Sigmoid colon (tissue), 7 donors: ENCODE measurements around the gene ZFC3H1. TPM values are rescaled to one million over a fixed set of nuclear protein-coding genes. Genes with fewer than 3 reads are reported as not detected.
A peak's percentile ranks its signal among the peaks of the same experiment; 100 is the strongest.

ENCODE experiments used
- DNase-seq: peaks from one replicate; pipeline ENCODE4 v3.0.0-alpha.2; 2019
- H3K27ac ChIP-seq, 4 donors: fragments of 200-600 bp; sonication (generic); one replicate each; pipeline ENCODE4 v1.5.1; 2016 to 2019; ENCODE audit warnings: mild to moderate bottlenecking in 1 of 4
- H3K27me3 ChIP-seq, 3 donors: fragments of 200-600 bp; sonication (generic); one replicate each; pipeline ENCODE4 v1.5.1; 2019; ENCODE audit warnings: mild to moderate bottlenecking in 1 of 3
- H3K36me3 ChIP-seq, 4 donors: fragments of 200-600 bp; sonication (generic); one replicate each; pipeline ENCODE4 v1.5.1; 2016 to 2019
- H3K4me1 ChIP-seq, 4 donors: fragments of 200-600 bp; sonication (generic); one replicate each; pipeline ENCODE4 v1.5.1; 2017 to 2019
- H3K4me3 ChIP-seq, 4 donors: fragments of 200-600 bp; sonication (generic); one replicate each; pipeline ENCODE4 v1.5.1; 2017 to 2019; ENCODE audit warnings: mild to moderate bottlenecking in 2 of 4, moderate library complexity in 1 of 4
- H3K9me3 ChIP-seq, 4 donors: fragments of 200-600 bp in 3 of 4; sonication (generic) in 3 of 4; one replicate each; pipeline versions ENCODE4 v1.5.1 to v1.6.1; 2013 to 2019
- EP300 ChIP-seq, 4 donors: sonication (generic); formaldehyde crosslinking; IDR thresholded peaks; one replicate each; pipeline ENCODE4 v1.6.1; 2017; ENCODE audit warnings: antibody characterized with exemption in 4 of 4
- POLR2A ChIP-seq, 2 donors: fragments of 450-650 bp; IDR thresholded peaks; one replicate each; pipeline ENCODE4 v1.6.1; 2016; ENCODE audit warnings: antibody characterized with exemption in 2 of 2, mild to moderate bottlenecking in 2 of 2, moderate library complexity in 2 of 2
- POLR2AphosphoS5 ChIP-seq, 4 donors: sonication (generic); formaldehyde crosslinking; IDR thresholded peaks; one replicate each; pipeline ENCODE4 v1.6.1; 2017; ENCODE audit warnings: antibody characterized with exemption in 4 of 4
- WGBS, 2 donors: extraction: QIAGEN DNeasy Blood & Tissue Kit; methylation state at CpG; one replicate each; pipeline ENCODE4 v1.1.7; 2013; 5-methylcytosine and 5-hydroxymethylcytosine counted together
- intact Hi-C: fragments of 100-400 bp; cut with DNase I; formaldehyde crosslinking; loops from one replicate; pipeline ENCODE4 v1.15.1; 2023
- polyA plus RNA-seq, 3 donors: library from polyadenylated mRNA; stranded (reverse); fragments of 200-250 nt; gene quantifications; one replicate each; pipeline ENCODE4 v1.2.3, GENCODE V29; 2013
- total RNA-seq, 4 donors: library from RNA; depleted of rRNA; stranded (reverse); fragments of >200 nt; gene quantifications; one replicate each; pipeline ENCODE4 v1.1.0, GENCODE V29; 2016
- TF ChIP-seq, protein P1 (sequence below), 4 experiments: fragments of 450-650 bp in 3 of 4; fragments of 200-600 bp in 1 of 4; IDR thresholded peaks; one replicate each; pipeline ENCODE4 v1.5.1; 2016 to 2019; ENCODE audit warnings: antibody characterized with exemption in 4 of 4, mild to moderate bottlenecking in 3 of 4, moderate library complexity in 2 of 4
- donor health status: healthy with polysubstance abuse.
- donor health status: Bipolar disorder and iron deficiency.
- donor health status: healthy.

Gene ZFC3H1
- total and polyA plus RNA-seq, 7 donors = 3.0 to 87.8 (median 38.7) TPM

DNA sequence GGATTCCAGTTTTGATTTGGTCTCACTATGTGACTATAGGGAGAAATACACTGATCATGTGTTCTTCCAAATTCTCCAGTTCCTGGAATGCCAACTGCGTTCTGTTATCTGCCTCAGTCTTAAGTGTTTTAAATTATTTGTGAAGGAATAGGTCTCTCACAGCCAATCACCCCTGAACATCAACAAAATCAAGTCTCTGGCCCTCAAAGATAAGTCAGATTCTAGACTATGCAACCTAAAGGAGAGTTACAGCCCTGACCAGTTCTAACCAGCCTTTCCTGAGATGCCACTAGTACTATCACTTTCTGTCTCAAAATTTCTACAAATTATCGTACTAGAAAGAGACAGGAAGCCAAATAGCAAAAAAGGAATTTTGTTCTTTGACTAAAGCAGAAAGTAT, 22.3 kb downstream of the ZFC3H1 start:
- H3K9me3 ChIP-seq = no peaks in the 10 kb centered on the region
- WGBS, 2 donors = 83 to 93% methylated on average over 2 of the region's 2 CpGs
- H3K4me3 ChIP-seq = no peak overlapping the region
- no peak overlapping the region for H3K27ac ChIP-seq
- H3K4me1 ChIP-seq = no peaks in the 10 kb centered on the region
- H3K27me3 ChIP-seq = no peaks in the 10 kb centered on the region
- DNase-seq = no peak
- TF ChIP-seq POLR2A (IDR thresholded peaks at IDR 0.05) = no peak
- TF ChIP-seq POLR2AphosphoS5 (IDR thresholded peaks at IDR 0.05) = no peak
- TF ChIP-seq EP300 (IDR thresholded peaks at IDR 0.05) = no peak
- intact Hi-C loops = no loop called here
- peaks cover 5 to 93% (median 28%) of the 10 kb centered on the region in 4 donors for H3K36me3 ChIP-seq

DNA sequence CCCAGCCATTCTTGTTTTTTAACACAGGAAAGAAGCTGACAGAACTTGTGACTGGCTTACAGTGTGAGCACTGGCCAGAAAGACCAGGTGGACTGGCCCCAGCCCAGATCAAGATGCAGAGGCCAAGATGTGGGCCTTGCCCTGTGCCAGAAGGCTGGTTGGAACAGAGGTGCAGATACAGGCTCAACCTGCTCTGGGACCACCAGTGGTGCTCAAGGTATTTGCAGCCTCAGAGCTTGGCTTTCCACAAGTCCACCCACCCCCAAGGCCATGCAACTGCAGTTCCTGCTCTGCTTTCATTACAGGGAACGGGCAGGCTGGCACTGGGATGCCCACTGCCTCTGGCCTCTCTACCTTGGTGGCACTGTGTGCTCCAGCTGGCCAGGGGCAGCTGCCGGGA, 23.3 kb downstream of the ZFC3H1 start:
- no peak for TF ChIP-seq POLR2A (IDR thresholded peaks at IDR 0.05)
- no peak for TF ChIP-seq EP300 (IDR thresholded peaks at IDR 0.05)
- TF ChIP-seq POLR2AphosphoS5 (IDR thresholded peaks at IDR 0.05) = no peak
- TF ChIP-seq, protein P1, sequence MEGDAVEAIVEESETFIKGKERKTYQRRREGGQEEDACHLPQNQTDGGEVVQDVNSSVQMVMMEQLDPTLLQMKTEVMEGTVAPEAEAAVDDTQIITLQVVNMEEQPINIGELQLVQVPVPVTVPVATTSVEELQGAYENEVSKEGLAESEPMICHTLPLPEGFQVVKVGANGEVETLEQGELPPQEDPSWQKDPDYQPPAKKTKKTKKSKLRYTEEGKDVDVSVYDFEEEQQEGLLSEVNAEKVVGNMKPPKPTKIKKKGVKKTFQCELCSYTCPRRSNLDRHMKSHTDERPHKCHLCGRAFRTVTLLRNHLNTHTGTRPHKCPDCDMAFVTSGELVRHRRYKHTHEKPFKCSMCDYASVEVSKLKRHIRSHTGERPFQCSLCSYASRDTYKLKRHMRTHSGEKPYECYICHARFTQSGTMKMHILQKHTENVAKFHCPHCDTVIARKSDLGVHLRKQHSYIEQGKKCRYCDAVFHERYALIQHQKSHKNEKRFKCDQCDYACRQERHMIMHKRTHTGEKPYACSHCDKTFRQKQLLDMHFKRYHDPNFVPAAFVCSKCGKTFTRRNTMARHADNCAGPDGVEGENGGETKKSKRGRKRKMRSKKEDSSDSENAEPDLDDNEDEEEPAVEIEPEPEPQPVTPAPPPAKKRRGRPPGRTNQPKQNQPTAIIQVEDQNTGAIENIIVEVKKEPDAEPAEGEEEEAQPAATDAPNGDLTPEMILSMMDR (IDR thresholded peaks at IDR 0.05) = no peak

DNA sequence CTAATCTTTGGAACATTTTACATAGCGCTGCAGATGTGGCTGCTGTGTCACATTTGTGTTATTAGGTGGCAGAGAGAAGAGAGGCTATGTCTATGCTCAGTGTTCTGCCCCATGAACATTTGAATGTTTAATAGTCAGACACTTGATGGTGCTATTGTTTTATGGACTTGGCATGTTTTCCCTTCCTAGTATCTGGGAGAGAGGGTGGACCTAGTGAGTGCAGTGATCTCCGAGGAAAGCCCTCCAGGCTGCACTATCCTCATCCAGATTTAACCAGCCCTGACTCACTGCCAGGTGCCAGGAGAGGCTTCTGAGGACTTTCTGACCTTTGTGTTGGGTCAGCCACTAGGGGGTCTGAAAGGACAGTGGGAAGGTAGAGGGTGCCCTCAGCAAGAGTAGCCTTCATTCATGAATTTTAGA, 24.3 kb downstream of the ZFC3H1 start:
- H3K27ac ChIP-seq = no peak overlapping the region
- 59 to 76% methylated on average over 2 of the region's 2 CpGs for WGBS, 2 donors
- intact Hi-C loops = loop anchor here (5.0 kb wide), 1 partner anchor 222 kb away; no protein-coding TSS in a partner anchor
- no peak for TF ChIP-seq POLR2A (IDR thresholded peaks at IDR 0.05)
- no peaks in the 10 kb centered on the region for H3K9me3 ChIP-seq
- no peak overlapping the region for H3K4me3 ChIP-seq
- H3K36me3 ChIP-seq = peaks cover 5 to 94% (median 37%) of the 10 kb centered on the region in 4 donors
- no peaks in the 10 kb centered on the region for H3K27me3 ChIP-seq
- no peak for DNase-seq
- no peaks in the 10 kb centered on the region for H3K4me1 ChIP-seq

More for the DNA sequence above, 23.3 kb downstream of the ZFC3H1 start:
- 95 to 96% methylated on average over 2 of the region's 2 CpGs for WGBS, 2 donors
- Histone ChIP-seq H3K36me3 (peaks cover 5 to 94% (median 33%) of the 10 kb centered on the region in 4 donors), H3K27me3 (no peaks in the 10 kb centered on the region), H3K4me1 (no peaks in the 10 kb centered on the region), H3K27ac (no peak overlapping the region), H3K4me3 (no peak overlapping the region), H3K9me3 (no peaks in the 10 kb centered on the region)
- intact Hi-C loops = no loop called here
- no peak for DNase-seq

DNA sequence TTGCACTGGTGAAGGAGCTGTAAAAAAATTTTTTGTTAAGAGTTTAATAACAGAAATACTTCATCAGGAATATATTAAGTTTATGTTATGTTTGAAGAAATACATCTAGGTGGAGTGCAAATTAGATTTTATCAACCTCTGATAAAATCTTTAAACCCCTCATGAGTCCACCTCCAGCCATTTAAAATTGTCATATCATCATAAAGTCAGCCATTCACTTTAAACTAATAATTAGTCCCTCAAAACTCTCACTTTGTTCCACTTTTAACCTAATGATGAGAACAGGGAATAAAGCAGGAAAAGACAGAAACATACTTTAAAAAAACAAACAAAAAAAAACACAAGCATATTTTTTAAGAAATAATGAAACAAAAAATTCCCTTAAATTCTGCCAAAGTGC, 25.1 kb downstream of the ZFC3H1 start:
- no peak for DNase-seq
- H3K4me3 ChIP-seq = no peak overlapping the region
- intact Hi-C loops = loop anchor here (5.0 kb wide), 1 partner anchor 221 kb away; no protein-coding TSS in a partner anchor
- no peaks in the 10 kb centered on the region for H3K27me3 ChIP-seq
- TF ChIP-seq POLR2AphosphoS5 (IDR thresholded peaks at IDR 0.05) = no peak
- TF ChIP-seq, protein P1 (IDR thresholded peaks at IDR 0.05) = no peak
- no peak for TF ChIP-seq EP300 (IDR thresholded peaks at IDR 0.05)
- TF ChIP-seq POLR2A (IDR thresholded peaks at IDR 0.05) = no peak
- no peaks in the 10 kb centered on the region for H3K4me1 ChIP-seq
- H3K27ac ChIP-seq = no peak overlapping the region
- H3K9me3 ChIP-seq = no peaks in the 10 kb centered on the region
- peaks cover 5 to 94% (median 39%) of the 10 kb centered on the region in 4 donors for H3K36me3 ChIP-seq

DNA sequence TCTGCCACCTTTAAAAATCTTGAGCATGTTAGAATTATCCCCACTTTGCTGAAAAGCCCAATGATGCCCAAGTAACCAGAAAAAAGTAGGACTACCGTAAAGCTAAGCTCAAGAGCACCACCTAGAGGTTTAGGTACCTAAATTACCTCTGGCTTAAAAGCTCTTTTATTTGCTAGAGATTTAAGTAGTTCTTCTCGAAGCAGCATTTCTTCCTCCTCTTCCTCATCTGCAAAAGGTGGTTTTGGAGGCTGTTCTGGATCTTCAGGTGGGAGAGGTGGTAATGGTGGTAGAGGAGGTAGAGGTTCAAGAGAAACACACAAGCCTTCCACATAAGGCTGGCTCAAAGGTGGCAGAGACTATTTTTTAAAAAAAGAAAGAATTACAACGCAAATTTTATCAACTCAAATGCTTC, 26.9 kb downstream of the ZFC3H1 start:
- Histone ChIP-seq H3K4me3 (no peak overlapping the region), H3K27ac (no peak overlapping the region), H3K27me3 (no peaks in the 10 kb centered on the region), H3K4me1 (no peaks in the 10 kb centered on the region), H3K36me3 (peaks cover 4 to 94% (median 42%) of the 10 kb centered on the region in 4 donors), H3K9me3 (no peaks in the 10 kb centered on the region)
- 23 to 34% methylated on average over 3 of the region's 3 CpGs for WGBS, 2 donors
- no peak for DNase-seq
- TF ChIP-seq POLR2AphosphoS5 (IDR thresholded peaks at IDR 0.05) = no peak
- TF ChIP-seq EP300 (IDR thresholded peaks at IDR 0.05) = no peak
- TF ChIP-seq, protein P1 (IDR thresholded peaks at IDR 0.05) = peak in 3 of 4 experiments; percentile 35 to 66 (median 51)
- no peak for TF ChIP-seq POLR2A (IDR thresholded peaks at IDR 0.05)
- intact Hi-C loops = loop anchor here (5.0 kb wide), 1 partner anchor 219 kb away; no protein-coding TSS in a partner anchor
